ENCODE data around the gene NRARP. TPM values are rescaled to one million over a fixed set of nuclear protein-coding genes. Genes with fewer than 3 reads are reported as not detected.

Gene NRARP
- total RNA-seq, 4 donors from 2014 or later, result 3.1 to 13.5 (median 3.9) TPM

DNA sequence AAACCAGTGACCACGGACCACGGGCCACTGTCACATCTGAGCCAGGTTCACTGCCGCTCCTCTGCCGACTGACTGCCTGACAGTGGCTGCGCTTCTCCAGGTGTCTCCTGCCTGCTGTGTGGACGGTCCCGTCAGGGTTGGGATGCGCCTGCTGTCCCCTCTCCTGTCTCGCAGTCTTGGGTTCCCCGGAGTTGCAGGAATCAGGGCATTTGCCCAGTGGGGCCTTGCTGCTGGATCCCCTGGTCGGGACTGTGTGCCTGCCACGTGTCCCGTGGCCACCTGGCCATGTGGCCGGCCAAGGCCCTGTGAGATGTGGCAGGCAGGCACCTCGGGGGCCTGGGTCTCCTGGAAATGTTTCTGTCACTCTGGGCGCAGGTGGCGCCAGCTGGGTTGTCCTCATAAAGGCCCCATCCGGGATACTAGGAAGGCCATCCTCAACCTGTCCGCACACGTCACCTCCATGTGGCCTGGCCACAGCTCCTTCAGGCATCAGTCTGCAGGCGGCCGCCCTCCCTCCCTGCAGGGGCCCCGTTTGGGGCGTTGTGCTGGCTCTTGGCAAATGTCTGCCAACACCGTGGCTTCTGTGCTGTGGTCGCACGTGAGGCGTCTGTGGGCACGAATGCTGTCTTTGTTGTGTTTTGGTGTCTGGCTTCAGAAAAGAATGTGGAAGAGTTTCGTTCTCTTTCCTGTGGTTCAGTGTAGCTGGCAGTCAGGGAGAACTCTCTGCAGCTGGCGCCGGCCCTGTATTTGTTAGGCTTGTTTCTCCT, 31.0 kb downstream of the NRARP start:
- Histone ChIP-seq H3K36me3 (peaks cover 3 to 79% (median 13%) of the 10 kb centered on the region in 3 donors), H3K4me1 (peaks cover 0 to 13% (median 6%) of the 10 kb centered on the region in 4 donors), H3K9me3 (no peaks in the 10 kb centered on the region), H3K27me3 (peaks cover 0 to 11% of the 10 kb centered on the region in 2 donors), H3K4me3 (no peak overlapping the region), H3K27ac (no peak overlapping the region)
- WGBS, 2 donors, result 70 to 74% methylated on average over 24 to 32 of the region's 32 CpGs
- no peak for DNase-seq (ENCODE audit: low spot score in 2 of 2)
- TF ChIP-seq, protein P1, sequence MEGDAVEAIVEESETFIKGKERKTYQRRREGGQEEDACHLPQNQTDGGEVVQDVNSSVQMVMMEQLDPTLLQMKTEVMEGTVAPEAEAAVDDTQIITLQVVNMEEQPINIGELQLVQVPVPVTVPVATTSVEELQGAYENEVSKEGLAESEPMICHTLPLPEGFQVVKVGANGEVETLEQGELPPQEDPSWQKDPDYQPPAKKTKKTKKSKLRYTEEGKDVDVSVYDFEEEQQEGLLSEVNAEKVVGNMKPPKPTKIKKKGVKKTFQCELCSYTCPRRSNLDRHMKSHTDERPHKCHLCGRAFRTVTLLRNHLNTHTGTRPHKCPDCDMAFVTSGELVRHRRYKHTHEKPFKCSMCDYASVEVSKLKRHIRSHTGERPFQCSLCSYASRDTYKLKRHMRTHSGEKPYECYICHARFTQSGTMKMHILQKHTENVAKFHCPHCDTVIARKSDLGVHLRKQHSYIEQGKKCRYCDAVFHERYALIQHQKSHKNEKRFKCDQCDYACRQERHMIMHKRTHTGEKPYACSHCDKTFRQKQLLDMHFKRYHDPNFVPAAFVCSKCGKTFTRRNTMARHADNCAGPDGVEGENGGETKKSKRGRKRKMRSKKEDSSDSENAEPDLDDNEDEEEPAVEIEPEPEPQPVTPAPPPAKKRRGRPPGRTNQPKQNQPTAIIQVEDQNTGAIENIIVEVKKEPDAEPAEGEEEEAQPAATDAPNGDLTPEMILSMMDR (IDR thresholded peaks at IDR 0.05), result no peak
- TF ChIP-seq EP300 (IDR thresholded peaks at IDR 0.05) (no peak), POLR2A (IDR thresholded peaks at IDR 0.05) (no peak)

DNA sequence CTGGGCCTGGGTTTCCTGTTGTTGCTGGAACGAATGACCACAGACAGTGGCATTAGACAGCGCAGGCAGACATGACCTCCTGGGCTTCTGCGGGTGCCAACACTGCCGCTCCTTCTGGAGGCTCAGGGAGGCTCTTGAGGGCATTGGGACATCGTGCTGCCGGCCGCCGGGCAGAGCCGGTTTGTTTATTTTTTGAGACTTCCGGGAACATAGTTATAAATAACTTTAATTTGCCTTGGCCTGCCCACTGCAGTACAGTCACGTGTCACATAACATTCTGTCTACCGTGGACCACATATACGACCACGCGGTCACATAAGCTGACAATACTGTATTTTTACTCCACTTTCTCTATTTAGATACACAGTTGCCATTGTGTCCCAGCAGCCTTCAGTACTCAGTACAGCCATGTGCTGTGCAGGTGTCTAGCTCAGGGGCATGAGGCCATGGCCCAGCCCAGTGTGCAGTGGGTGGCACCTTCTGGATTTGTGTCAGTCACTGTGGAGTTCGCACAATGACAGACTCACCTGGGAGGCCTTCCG, 32.8 kb downstream of the NRARP start:
- no peak for DNase-seq (ENCODE audit: low spot score in 2 of 2)
- Histone ChIP-seq H3K4me3 (peak overlapping the region in 1 of 4 donors; percentile 5), H3K27ac (peak overlapping the region in 2 of 4 donors; percentile 18 to 25), H3K36me3 (peaks cover 3 to 98% (median 18%) of the 10 kb centered on the region in 3 donors), H3K27me3 (peaks cover 0 to under 1% of the 10 kb centered on the region in 2 donors), H3K4me1 (peaks cover 0 to 11% (median 1%) of the 10 kb centered on the region in 4 donors), H3K9me3 (no peaks in the 10 kb centered on the region)
- no peak for TF ChIP-seq EP300 (IDR thresholded peaks at IDR 0.05)
- TF ChIP-seq POLR2A (IDR thresholded peaks at IDR 0.05), result no peak
- TF ChIP-seq, protein P1 (IDR thresholded peaks at IDR 0.05), result no peak
- 54 to 67% methylated on average over 17 of the region's 17 CpGs for WGBS, 2 donors

DNA sequence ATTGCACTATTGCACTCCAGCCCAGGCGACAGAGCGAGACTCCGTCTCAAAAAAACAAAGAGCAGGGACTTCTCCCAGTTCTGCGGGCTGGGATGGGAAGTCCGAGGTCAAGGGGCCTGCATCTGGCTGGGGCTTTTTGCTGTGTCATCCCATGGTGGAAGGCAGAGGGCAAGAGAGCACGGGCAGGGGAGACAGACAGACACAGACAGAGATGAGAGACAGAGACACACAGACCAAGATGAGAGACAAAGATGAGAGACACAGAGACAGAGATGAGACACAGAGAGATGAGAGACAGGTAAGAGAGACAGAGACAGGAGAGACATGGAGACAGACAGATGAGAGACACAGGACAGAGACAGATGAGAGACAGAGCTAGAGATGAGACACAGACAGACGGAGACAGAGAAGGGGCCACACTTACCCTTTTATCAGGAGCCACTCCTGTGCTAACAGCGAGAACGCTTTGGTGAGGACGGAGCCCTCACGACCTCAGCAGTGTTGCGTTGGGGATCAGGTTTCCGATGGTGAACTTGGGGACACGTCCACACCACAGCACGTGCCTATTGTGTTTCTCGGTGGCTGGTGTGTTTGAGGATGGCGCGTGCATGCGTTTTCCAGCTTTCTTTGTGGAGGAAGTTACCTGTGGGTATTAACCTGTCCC, 33.4 kb downstream of the NRARP start:
- WGBS, 2 donors, result 71 to 81% methylated on average over 19 of the region's 19 CpGs
- TF ChIP-seq POLR2A (IDR thresholded peaks at IDR 0.05), result no peak
- no peak for TF ChIP-seq EP300 (IDR thresholded peaks at IDR 0.05)
- TF ChIP-seq, protein P1 (IDR thresholded peaks at IDR 0.05), result no peak
- Histone ChIP-seq H3K9me3 (no peaks in the 10 kb centered on the region), H3K4me3 (peak overlapping the region in 1 of 4 donors; percentile 5), H3K36me3 (peaks cover 3 to 99% (median 21%) of the 10 kb centered on the region in 3 donors), H3K27me3 (no peaks in the 10 kb centered on the region), H3K27ac (peak overlapping the region in 1 of 4 donors; percentile 25), H3K4me1 (peaks cover 0 to 11% (median 1%) of the 10 kb centered on the region in 4 donors)
- DNase-seq (ENCODE audit: low spot score in 2 of 2), result no peak

DNA sequence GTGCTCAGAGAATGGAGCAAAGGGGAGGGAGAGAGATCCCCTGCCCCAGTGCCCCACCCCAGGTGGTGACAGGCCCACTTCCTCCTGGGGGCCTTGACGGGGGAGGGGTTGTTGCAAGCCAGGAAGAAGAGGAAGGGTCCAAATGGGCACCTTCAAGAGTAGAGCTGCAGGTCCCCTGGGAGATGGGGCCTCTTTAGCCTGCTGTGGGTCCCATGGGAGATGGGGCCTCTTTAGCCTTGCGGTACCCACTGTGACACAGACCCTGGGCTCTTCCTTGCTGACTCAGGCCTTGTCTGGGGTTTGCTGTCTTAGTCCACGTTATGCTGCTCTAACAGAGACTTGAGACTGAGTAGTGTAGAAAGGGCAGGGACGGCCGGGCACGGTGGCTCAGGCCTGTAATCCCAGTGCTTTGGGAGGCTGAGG, 34.1 kb downstream of the NRARP start:
- H3K27ac ChIP-seq, result no peak overlapping the region
- DNase-seq (ENCODE audit: low spot score in 2 of 2), result no peak
- peaks cover 0 to 11% (median 1%) of the 10 kb centered on the region in 4 donors for H3K4me1 ChIP-seq
- peaks cover 3 to 99% (median 21%) of the 10 kb centered on the region in 3 donors for H3K36me3 ChIP-seq
- TF ChIP-seq POLR2A (IDR thresholded peaks at IDR 0.05) (no peak), EP300 (IDR thresholded peaks at IDR 0.05) (no peak)
- TF ChIP-seq, protein P1 (IDR thresholded peaks at IDR 0.05), result no peak
- no peaks in the 10 kb centered on the region for H3K27me3 ChIP-seq
- H3K9me3 ChIP-seq, result no peaks in the 10 kb centered on the region
- H3K4me3 ChIP-seq, result no peak overlapping the region
- WGBS, 2 donors, result 89 to 92% methylated on average over 6 of the region's 6 CpGs

All from tibial nerve (tissue), 4 donors.